GM18517 (cell line): ENCODE results near the gene RHEBL1.

Experiments used
- ATAC-seq: cut with Tn5 transposase; IDR thresholded peaks from one replicate; pipeline ENCODE4 v1.9.1; 2021; ENCODE audit warnings: mild to moderate bottlenecking, moderate library complexity; ENCODE audit not compliant: unreplicated experiment

RHEBL1 gene

GRCh38 chr12:49038291-49038955, 31.4 kb downstream of the RHEBL1 start:
- no peak for ATAC-seq

GRCh38 chr12:49037947-49038237, 31.9 kb downstream of the RHEBL1 start:
- no peak for ATAC-seq

GRCh38 chr12:49037111-49037946, 32.5 kb downstream of the RHEBL1 start:
- ATAC-seq = no peak

- no peak for ATAC-seq
Measured at GRCh38 chr12:49036029-49036428, 33.8 kb downstream of the RHEBL1 start.

- no peak for ATAC-seq
Measured at GRCh38 chr12:49034286-49034622, 35.5 kb downstream of the RHEBL1 start.

GRCh38 chr12:49033611-49034285, 36.0 kb downstream of the RHEBL1 start:
- no peak for ATAC-seq

- ATAC-seq = no peak
Measured at GRCh38 chr12:49032679-49033447, 36.9 kb downstream of the RHEBL1 start.

- no peak for ATAC-seq
Measured at GRCh38 chr12:49032276-49032675, 37.5 kb downstream of the RHEBL1 start.

- no peak for ATAC-seq
Measured at GRCh38 chr12:49031573-49032161, 38.1 kb downstream of the RHEBL1 start.

- no peak for ATAC-seq
Measured at GRCh38 chr12:49030714-49031572, 38.8 kb downstream of the RHEBL1 start.

GRCh38 chr12:49030119-49030518, 39.7 kb downstream of the RHEBL1 start:
- no peak for ATAC-seq

- no peak for ATAC-seq
Measured at GRCh38 chr12:49028666-49029275, 41.0 kb downstream of the RHEBL1 start.

- ATAC-seq = no peak
Measured at GRCh38 chr12:49027846-49028555, 41.8 kb downstream of the RHEBL1 start.

GRCh38 chr12:49026678-49027480, 42.9 kb downstream of the RHEBL1 start:
- ATAC-seq = no peak

- no peak for ATAC-seq
Measured at GRCh38 chr12:49026101-49026500, 43.7 kb downstream of the RHEBL1 start.

GRCh38 chr12:49025463-49025862, 44.3 kb downstream of the RHEBL1 start:
- no peak for ATAC-seq

- ATAC-seq = no peak
Measured at GRCh38 chr12:49024543-49024942, 45.2 kb downstream of the RHEBL1 start.

- no peak for ATAC-seq
Measured at GRCh38 chr12:49023812-49024211, 46.0 kb downstream of the RHEBL1 start.
